ENCODE data around the gene PGM2. TPM values are rescaled to one million over a fixed set of nuclear protein-coding genes. Genes with fewer than 3 reads are reported as not detected.
A peak's percentile ranks its signal among the peaks of the same experiment; 100 is the strongest.
"Not testable (repeated sequence)": the region's sequence is repeated elsewhere in the genome, so short reads cannot be mapped to it uniquely, and the experiment has no call there.

Gene PGM2
- 7.5 TPM for polyA plus RNA-seq (ENCODE audit: insufficient read length)

- peak; percentile 53 for DNase-seq (ENCODE audit: low read depth)
Observed at GRCh38 chr4:37826295-37827029, at the start of gene PGM2. TSS of gene PGM2 (plus strand) at chr4:37826686. CDS start at chr4:37826733, 47 bp downstream.

DNA sequence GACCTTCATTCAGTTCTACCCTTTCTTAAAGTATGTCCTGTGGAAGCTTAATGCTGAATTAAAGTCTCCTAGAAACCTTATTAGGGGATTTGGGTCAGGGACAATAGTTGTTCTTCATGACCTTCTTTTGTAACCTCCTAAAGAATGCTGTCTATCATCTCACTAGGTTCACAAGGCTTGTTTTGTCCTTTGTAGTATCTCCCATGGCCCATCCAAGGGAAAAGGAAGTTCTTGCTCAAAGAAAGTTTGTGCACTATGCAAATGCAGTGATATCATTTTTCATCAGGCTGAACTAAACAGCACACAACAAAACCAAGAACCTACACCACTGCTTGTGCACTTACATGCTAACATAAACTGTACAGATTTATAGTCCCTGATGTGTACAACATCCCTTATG is 46.6 kb upstream of the PGM2 start:
- DNase-seq (ENCODE audit: low read depth) = no peak

GRCh38 chr4:37780444-37781130 is 45.9 kb upstream of the PGM2 start:
- DNase-seq (ENCODE audit: low read depth) = no peak

DNA sequence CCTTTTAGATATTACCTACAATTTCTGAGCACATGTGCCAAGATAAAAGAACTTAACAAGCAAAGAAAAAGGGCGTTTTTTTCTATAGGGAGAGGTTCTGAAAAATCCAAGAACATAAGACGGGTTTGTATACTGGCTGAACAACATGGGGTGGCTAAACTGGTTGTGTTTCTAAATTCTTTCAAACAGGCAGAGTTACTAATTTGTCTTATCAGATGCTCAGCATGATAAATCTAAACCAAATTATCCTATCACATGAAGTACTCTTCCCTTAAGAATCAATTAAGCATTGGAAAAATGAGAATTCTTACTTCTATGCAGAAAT is 45.4 kb upstream of the PGM2 start:
- DNase-seq (ENCODE audit: low read depth) = no peak

- DNase-seq (ENCODE audit: low read depth) = not testable (repeated sequence)
Observed at GRCh38 chr4:37786267-37786666, 40.2 kb upstream of the PGM2 start.

DNA sequence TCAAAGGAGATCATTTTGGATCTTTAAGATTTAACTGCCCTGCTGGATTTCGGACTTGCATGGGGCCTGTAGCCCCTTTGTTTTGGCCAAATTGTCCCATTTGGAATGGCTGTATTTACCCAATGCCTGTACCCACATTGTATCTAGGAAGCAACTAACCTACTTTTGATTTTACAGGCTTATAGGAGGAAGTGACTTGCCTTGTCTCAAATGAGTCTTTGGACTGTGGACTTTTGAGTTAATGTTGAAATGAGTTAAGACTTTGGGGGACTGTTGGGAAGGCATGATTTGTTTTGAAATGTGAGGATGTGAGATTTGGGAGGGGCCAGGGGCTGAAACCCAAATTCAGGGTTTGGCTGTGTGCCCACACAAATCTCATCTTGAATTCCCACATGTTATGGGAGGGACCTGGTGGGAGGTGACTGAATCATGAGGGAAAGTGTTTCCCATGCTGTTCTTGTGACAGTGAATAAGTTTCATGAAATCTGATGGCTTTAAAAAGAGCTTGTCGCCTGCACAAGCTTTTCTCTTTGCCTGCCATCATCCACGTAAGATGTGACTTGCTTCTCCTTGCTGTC is 38.5 kb upstream of the PGM2 start:
- DNase-seq (ENCODE audit: low read depth) = not testable (repeated sequence)

DNA sequence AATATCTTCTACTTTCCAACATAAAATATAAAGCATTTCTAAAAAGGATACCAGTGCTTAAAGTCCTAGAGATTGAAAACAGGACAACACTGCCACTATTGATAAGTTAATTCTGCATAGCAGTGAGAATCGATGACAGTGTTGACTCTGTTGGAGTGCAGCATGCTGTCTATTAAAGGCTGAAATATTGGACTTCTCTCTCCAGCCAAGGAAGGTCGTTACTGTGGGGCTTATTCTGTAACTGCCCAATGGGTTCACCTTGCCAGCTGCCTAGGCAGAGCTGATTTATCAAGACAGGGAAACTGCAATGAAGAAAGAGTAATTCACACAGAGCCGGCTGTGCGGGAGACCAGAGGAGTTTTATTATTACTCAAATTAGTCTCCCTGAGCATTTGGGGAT is 37.7 kb upstream of the PGM2 start:
- DNase-seq (ENCODE audit: low read depth) = no peak

DNA sequence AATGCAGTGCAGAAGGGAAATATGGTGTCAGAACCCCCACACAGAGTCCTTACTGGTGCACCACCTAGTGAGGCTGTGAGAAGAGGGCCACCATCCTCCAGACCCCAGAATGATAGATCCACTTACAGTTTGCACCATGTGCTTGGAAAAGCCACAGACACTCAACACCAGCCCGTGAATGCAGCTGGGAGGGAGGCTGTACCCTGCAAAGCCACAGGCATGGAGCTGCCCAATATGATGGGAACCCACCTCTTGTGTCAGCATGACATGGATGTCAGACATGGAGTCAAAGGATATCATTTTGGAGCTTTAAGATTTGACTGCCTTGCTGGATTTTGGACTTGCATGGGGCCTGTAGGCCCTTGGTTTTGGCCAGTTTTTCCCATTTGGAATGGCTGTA is 34.2 kb upstream of the PGM2 start:
- DNase-seq (ENCODE audit: low read depth) = no peak

DNA sequence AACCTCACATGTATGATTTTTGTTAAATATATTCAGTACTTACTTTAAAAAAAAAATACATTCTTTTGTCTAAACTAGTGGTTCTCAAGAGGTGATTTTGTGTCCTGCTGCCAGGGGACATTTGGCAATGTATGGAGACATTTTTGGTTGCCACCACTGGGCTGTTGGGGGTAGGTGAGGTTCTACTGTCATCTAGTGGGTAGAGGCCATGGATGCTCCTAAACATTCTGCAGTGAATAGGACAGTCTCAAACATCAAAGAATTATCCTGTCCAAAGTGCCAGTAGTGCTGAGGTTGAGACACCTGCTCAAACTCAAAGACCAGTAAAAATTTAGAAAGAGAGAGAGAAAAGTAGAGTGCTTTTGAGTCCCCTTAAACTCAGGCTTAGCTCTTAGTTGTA is 32.9 kb upstream of the PGM2 start:
- no peak for DNase-seq (ENCODE audit: low read depth)

- DNase-seq (ENCODE audit: low read depth) = no peak
Observed at GRCh38 chr4:37794056-37794455, 32.4 kb upstream of the PGM2 start.

- no peak for DNase-seq (ENCODE audit: low read depth)
Observed at GRCh38 chr4:37795581-37796195, 30.8 kb upstream of the PGM2 start.

GRCh38 chr4:37797374-37797773 is 29.1 kb upstream of the PGM2 start:
- DNase-seq (ENCODE audit: low read depth) = no peak

DNA sequence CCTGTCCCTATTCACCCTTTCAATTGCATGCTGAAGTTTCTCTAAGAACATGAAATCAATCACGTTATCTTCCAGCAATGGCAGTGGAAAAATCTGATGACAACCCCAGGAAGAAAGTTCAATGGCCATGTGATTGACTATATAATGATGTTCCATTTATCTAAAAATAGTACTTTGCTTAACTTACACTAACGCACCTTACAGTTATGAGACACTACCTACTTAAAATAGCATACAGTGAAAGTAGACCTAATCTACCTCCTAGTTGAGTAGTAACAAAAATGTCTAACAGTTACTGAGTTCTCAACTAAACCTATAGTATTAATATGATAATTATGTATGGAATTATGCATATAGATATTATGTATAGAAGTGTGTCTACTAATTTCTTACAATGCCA is 28.6 kb upstream of the PGM2 start:
- DNase-seq (ENCODE audit: low read depth) = no peak

- DNase-seq (ENCODE audit: low read depth) = no peak
Observed at GRCh38 chr4:37798616-37799015, 27.9 kb upstream of the PGM2 start.

DNA sequence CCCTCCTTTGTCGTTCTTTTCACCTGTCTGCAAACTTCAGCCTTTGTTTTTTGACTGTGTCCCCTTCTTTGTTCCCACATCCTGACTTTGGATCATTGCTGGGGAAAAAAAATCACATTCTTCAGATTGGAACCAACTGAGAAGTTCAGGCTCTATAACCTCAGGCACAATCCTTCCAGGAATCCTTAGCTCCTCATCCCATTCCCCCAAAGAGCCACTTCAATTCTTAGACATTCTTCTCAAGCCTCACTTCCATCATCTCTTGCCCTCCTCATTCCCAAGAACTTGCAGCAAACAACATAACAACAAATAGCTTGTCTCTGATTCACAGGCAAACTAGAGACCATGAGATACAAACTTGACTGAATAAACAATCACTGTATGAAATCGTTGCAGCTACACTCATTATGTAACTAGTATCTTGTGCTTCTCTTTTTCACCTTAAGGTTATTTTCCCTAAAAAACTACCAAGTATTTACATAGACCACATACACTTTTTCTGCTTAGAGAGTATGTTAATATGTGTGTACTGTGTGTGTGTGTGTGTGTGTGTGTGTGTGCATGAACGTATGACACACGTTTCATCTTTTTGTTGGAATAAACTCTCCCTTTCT is 26.4 kb upstream of the PGM2 start:
- DNase-seq (ENCODE audit: low read depth) = no peak

DNA sequence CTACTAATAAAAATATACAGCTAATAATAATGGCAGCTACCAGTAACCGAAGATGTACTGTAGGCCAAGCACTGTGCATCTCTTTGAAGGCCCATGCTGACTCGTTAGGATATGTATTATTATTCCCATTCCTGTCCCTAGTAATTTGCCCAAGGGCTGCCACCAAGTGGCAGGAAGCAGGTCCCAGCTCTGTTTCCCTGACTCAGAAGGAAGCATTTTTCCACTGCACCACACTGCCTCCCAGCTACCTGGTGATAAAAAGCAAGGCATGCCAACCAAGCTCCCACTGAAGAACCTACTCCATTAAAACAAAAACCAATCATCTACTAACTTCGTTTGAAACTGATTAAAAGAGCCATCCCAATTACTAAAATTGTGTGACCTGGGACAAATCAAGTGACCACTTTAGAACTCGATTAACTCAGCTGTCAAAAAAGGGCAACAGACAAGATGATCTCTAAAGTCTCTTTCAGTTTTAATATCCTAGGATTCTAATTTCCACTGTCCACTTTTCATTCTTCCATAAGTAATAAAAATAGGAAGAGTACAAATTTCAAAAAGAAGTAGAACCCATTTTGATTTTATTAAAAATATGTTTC is 24.3 kb upstream of the PGM2 start:
- DNase-seq (ENCODE audit: low read depth) = no peak

- DNase-seq (ENCODE audit: low read depth) = no peak
Observed at GRCh38 chr4:37803348-37803973, 23.0 kb upstream of the PGM2 start.

- DNase-seq (ENCODE audit: low read depth) = no peak
Observed at GRCh38 chr4:37805091-37805490, 21.4 kb upstream of the PGM2 start.

- no peak for DNase-seq (ENCODE audit: low read depth)
Observed at GRCh38 chr4:37812713-37813112, 13.8 kb upstream of the PGM2 start.

GRCh38 chr4:37815591-37815990 is 10.9 kb upstream of the PGM2 start:
- DNase-seq (ENCODE audit: low read depth) = no peak

DNA sequence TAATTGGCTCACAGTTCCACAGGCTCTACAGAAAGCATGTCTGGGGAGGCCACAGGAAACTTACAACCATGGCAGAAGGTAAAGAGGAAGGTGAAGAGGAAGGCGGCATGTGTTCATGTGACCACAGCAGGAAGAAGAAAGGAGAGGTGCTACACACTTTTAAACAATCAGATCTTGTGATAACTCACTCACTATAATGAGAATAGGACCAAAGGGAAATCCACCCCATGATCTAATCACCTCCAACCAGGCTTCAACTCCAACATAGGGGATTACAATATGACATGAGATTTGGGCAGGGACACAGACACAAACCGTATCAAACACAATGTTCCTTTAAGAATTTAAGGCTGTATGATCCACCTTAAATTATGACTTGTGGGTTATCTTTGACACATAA is 10.5 kb upstream of the PGM2 start:
- no peak for DNase-seq (ENCODE audit: low read depth)
